ENCODE data around the gene CHRM2.

The CHRM2 gene

DNA sequence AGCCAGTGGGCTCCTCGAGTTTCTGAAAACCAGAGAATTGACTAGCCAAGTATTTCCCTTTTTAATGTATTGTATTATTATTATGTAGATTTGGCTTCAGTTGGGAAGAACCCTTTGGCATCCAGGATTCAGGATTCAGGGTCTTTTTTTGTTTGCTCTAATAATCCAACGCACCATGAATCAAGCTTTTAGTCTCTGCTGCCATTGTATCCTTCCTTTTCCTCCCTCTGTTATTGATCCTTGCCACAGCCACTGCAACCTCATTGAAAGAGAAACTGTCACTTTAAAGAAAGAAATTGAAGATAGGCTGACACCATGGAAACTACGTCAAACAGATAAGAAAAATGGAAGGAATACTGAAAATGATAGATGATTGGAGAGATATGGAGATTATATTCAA lies 150.0 kb downstream of the CHRM2 start:
- DNase-seq (ENCODE audit: extremely low read depth in 1 of 2, low read depth in 1 of 2): no peak

DNA sequence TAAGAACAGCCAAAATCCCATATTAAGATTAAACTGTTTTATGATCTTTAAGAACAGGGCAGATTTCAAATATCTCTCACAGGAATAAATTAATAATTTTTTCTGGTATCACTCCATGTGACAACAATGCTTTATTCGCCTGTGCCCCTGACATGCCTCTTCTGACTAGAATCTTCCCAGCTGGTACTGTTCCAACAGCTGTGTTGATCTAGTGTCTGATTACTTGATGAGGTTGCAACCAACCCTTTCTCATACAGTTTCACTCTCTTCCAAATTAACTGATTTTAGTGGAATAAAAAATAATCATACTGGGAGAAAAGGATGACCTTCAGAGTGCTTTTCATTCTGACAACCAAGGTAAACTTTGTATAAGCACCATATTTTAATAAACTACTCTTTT lies 151.9 kb downstream of the CHRM2 start:
- no peak for DNase-seq (ENCODE audit: extremely low read depth in 1 of 2, low read depth in 1 of 2)

DNA sequence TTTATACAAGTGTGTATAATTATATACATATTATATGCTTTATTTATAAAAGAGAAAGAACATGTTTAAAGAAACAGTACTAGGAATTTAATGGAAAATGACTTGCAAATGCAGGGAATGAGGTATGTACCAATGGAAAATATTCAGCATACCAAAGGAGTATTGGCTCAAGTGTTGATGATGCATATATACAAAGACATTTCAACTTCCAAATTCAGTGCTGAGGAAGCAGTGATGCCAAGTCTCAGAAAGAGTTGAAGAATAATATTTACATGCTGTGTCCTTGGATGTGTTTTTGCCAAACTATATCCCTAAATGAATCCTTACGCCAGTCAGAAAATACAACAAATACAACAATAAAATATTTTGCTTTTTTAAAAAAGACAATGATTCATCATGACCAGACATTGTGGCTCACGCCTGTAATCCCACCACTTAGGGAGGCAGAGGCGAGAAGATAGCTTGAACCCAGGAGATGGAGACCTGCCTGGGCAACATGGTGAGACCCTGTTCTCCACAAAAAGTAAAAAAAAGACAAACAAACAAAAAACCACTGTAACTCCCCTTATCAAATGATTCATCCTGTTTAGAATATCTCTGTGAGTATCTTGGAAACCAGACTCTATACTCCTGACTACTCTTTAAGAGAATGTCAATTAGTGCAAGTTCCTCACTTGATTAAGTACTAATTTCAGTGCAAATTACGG lies 157.2 kb downstream of the CHRM2 start:
- no peak for DNase-seq (ENCODE audit: extremely low read depth in 1 of 2, low read depth in 1 of 2)

- DNase-seq (ENCODE audit: extremely low read depth in 1 of 2, low read depth in 1 of 2): no peak
Measured at GRCh38 chr7:137026176-137026500, 157.7 kb downstream of the CHRM2 start.

- no peak for DNase-seq (ENCODE audit: extremely low read depth in 1 of 2, low read depth in 1 of 2)
Measured at GRCh38 chr7:137032436-137032835, 164.0 kb downstream of the CHRM2 start.

- no peak for DNase-seq (ENCODE audit: extremely low read depth in 1 of 2, low read depth in 1 of 2)
Measured at GRCh38 chr7:137036768-137037167, 168.3 kb downstream of the CHRM2 start.

GRCh38 chr7:137038706-137039105 lies 170.3 kb downstream of the CHRM2 start:
- DNase-seq (ENCODE audit: extremely low read depth in 1 of 2, low read depth in 1 of 2): no peak

DNA sequence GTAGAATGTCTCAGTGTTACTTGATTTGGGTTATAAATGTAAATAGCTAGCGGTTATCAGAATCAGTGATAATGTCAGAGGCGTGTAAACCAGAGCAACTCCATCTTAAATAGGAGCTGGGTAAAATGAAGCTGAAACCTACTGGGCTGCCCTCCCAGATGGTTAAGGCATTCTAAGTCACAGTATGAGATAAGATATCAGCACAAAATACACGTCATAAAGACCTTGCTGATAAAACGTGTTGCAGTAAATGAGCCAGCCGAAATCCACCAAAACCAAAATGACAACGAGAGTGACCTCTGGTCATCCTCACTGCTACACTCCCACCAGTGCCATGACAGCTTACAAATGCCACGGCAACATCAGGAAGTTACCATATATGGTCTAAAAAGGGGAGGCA lies 172.3 kb downstream of the CHRM2 start:
- no peak for DNase-seq (ENCODE audit: extremely low read depth in 1 of 2, low read depth in 1 of 2)

DNA sequence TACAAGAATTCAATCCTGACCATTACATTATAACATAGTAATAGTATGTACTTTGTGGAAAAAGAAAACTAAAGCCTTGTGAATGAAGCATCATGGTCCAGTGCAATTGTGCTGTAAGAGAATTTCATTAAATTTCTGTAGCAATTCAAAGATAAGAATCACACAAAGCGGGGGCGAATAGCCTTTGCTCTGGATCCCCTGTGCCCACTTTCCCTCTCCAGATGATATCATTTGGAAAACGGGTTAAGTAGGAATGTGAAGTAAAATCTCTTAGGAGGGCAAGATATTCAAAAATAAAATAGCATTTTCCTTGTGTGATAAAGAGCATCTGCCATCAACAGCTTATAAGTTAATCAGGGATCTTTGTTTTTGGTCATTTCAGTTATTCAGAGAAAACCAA lies 177.1 kb downstream of the CHRM2 start:
- no peak for DNase-seq (ENCODE audit: extremely low read depth in 1 of 2, low read depth in 1 of 2)

DNA sequence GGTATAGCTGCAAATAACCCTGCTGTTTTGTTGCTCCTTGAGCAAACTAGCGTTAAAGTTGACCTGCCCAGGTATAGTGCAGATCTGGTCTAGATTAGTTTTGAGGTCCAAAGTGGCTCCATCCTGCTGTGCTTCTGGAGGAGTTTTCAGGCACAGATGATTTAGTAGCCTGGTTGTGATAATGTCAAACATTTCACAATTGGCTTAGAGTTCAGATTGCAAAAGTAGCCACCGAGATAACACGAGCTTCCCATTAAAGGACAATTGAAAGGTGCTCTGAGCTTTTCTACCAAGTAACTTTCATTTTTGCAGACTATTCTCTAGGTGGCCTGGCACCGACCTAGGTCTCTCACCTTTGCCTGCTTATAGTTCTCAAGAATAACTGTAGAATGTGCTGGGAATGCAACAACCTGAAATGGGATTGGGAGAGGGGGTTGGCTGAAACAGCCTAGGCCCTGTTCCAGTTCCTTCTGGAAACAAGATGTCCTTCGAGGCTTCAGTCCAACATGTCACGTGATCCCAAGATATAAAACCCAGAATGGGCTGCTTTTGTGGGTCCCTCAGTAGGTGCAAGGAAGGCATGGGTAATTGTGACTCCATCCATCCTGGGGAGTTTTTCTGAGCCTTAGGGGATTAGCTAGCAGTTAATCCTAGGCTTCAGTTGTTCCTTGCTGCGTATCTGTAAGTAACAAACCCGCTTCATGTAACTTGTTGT lies 201.0 kb downstream of the CHRM2 start:
- no peak for DNase-seq (ENCODE audit: extremely low read depth in 1 of 2, low read depth in 1 of 2)

Data from stimulated activated CD8-positive, alpha-beta memory T cell treated with anti-CD3 and anti-CD28 coated beads, Interleukin-7, amount 100 ng/mL, for 48 hours (primary cell).